ENCODE data around the gene ANKRD50. TPM values are rescaled to one million over a fixed set of nuclear protein-coding genes. Genes with fewer than 3 reads are reported as not detected.

The ANKRD50 gene
- total and polyA plus RNA-seq, 9 of the 15 experiments (the other 6 are each of a cell fraction or from before 2014, with no cell fraction given): 2.0 to 8.0 (median 6.2) TPM

DNA sequence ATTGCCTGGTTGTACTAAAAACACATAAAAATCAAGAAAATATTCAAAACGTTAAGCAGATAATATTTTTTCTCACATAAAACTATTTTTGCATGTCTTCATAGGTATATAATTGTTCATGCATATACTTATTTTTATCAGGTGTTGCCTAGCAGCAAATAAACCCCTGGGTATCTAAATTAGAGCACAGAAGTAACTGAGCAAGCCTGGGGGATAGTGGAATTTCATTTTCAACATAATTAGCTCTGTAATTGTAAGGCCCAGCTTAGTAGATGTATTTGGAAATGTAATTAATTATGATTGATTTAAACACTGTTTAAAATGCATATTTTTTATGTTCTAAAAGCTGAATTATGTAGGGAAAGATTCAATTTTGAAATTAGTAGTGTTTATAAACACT is 82.9 kb downstream of the ANKRD50 start (continued):
- TF ChIP-seq, protein P1, sequence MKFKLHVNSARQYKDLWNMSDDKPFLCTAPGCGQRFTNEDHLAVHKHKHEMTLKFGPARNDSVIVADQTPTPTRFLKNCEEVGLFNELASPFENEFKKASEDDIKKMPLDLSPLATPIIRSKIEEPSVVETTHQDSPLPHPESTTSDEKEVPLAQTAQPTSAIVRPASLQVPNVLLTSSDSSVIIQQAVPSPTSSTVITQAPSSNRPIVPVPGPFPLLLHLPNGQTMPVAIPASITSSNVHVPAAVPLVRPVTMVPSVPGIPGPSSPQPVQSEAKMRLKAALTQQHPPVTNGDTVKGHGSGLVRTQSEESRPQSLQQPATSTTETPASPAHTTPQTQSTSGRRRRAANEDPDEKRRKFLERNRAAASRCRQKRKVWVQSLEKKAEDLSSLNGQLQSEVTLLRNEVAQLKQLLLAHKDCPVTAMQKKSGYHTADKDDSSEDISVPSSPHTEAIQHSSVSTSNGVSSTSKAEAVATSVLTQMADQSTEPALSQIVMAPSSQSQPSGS (CRISPR knock-in tag; IDR thresholded peaks at IDR 0.05): no peak
- TF ChIP-seq RAD51 (IDR thresholded peaks at IDR 0.05; ENCODE audit: borderline replicate concordance, low read depth) (no peak), RFX5 (IDR thresholded peaks at IDR 0.05; ENCODE audit: low read depth, low read length) (no peak), U2AF2 (optimal IDR thresholded peaks at IDR 0.05; ENCODE audit: low read depth, low read length) (no peak), CHCHD3 (CRISPR knock-in tag; IDR thresholded peaks at IDR 0.05) (no peak)
- TF ChIP-seq, protein P2, sequence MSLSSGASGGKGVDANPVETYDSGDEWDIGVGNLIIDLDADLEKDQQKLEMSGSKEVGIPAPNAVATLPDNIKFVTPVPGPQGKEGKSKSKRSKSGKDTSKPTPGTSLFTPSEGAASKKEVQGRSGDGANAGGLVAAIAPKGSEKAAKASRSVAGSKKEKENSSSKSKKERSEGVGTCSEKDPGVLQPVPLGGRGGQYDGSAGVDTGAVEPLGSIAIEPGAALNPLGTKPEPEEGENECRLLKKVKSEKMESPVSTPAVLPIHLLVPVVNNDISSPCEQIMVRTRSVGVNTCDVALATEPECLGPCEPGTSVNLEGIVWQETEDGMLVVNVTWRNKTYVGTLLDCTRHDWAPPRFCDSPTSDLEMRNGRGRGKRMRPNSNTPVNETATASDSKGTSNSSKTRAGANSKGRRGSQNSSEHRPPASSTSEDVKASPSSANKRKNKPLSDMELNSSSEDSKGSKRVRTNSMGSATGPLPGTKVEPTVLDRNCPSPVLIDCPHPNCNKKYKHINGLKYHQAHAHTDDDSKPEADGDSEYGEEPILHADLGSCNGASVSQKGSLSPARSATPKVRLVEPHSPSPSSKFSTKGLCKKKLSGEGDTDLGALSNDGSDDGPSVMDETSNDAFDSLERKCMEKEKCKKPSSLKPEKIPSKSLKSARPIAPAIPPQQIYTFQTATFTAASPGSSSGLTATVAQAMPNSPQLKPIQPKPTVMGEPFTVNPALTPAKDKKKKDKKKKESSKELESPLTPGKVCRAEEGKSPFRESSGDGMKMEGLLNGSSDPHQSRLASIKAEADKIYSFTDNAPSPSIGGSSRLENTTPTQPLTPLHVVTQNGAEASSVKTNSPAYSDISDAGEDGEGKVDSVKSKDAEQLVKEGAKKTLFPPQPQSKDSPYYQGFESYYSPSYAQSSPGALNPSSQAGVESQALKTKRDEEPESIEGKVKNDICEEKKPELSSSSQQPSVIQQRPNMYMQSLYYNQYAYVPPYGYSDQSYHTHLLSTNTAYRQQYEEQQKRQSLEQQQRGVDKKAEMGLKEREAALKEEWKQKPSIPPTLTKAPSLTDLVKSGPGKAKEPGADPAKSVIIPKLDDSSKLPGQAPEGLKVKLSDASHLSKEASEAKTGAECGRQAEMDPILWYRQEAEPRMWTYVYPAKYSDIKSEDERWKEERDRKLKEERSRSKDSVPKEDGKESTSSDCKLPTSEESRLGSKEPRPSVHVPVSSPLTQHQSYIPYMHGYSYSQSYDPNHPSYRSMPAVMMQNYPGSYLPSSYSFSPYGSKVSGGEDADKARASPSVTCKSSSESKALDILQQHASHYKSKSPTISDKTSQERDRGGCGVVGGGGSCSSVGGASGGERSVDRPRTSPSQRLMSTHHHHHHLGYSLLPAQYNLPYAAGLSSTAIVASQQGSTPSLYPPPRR (CRISPR knock-in tag; IDR thresholded peaks at IDR 0.05; ENCODE audit: borderline replicate concordance): no peak
- TF ChIP-seq, protein P3, sequence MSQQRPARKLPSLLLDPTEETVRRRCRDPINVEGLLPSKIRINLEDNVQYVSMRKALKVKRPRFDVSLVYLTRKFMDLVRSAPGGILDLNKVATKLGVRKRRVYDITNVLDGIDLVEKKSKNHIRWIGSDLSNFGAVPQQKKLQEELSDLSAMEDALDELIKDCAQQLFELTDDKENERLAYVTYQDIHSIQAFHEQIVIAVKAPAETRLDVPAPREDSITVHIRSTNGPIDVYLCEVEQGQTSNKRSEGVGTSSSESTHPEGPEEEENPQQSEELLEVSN (IDR thresholded peaks at IDR 0.05; ENCODE audit: borderline replicate concordance in 1 of 2, extremely low read depth in 1 of 2, insufficient read depth in 1 of 2, insufficient read length in 1 of 2, low read depth in 1 of 2, low read length in 1 of 2, poor library complexity in 1 of 2, severe bottlenecking in 1 of 2): no peak
